H1 (cell line): Measurements from ENCODE around the gene ZNF462.

Experiments used
- EGR1 ChIP-seq: IDR thresholded peaks from 2 replicates; pipeline ENCODE4 v1.6.1; 2011; ENCODE audit warnings: low read depth, low read length, borderline replicate concordance
- GTF2F1 ChIP-seq: IDR thresholded peaks from 2 replicates; pipeline ENCODE4 v1.6.1; 2012; ENCODE audit warnings: low read depth, low read length, improper control_type of control experiment, borderline replicate concordance
- HDAC2 ChIP-seq, 2 experiments: fragments of 300-600 bp in 1 of 2; sonication (generic) in 1 of 2; IDR thresholded peaks; 2 replicates each; pipeline ENCODE4 v1.6.1; 2011 to 2012; ENCODE audit warnings: low read depth in 2 of 2, low read length in 2 of 2, mild to moderate bottlenecking in 2 of 2, moderate library complexity in 2 of 2, borderline replicate concordance in 1 of 2, inconsistent platforms in 1 of 2
- JUN ChIP-seq: IDR thresholded peaks from 2 replicates; pipeline ENCODE4 v1.6.1; 2011; ENCODE audit warnings: low read depth, mild to moderate bottlenecking, improper control_type of control experiment, low read length
- JUND ChIP-seq: IDR thresholded peaks from 2 replicates; pipeline ENCODE4 v1.6.1; 2011; ENCODE audit warnings: mild to moderate bottlenecking, improper control_type of control experiment, low read length
- PHF8 ChIP-seq: fragments of 200-600 bp; sonication (generic); conservative IDR thresholded peaks from 2 replicates; pipeline ENCODE4 v1.7.1; 2012; ENCODE audit warnings: low read depth, mild to moderate bottlenecking, inconsistent platforms, low read length, moderate library complexity
- POLR2A ChIP-seq, 2 experiments: IDR thresholded peaks; 1 replicate in 1 of 2; 2 replicates in 1 of 2; pipeline ENCODE4 v1.6.1; 2011; ENCODE audit warnings: low read depth in 2 of 2, low read length in 2 of 2, mild to moderate bottlenecking in 2 of 2; ENCODE audit errors: control extremely low read depth in 1 of 2
- POLR2AphosphoS5 ChIP-seq: IDR thresholded peaks from 2 replicates; pipeline ENCODE4 v1.6.1; 2011; ENCODE audit warnings: low read depth, low read length
- RAD21 ChIP-seq, 2 experiments: IDR thresholded peaks in 1 of 2; conservative IDR thresholded peaks in 1 of 2; 2 replicates each; pipeline ENCODE4 v1.6.1; 2011; ENCODE audit warnings: low read depth in 2 of 2, low read length in 2 of 2, improper control_type of control experiment in 1 of 2, inconsistent platforms in 1 of 2, mild to moderate bottlenecking in 1 of 2, moderate library complexity in 1 of 2
- TCF12 ChIP-seq: IDR thresholded peaks from 2 replicates; pipeline ENCODE4 v1.6.1; 2011; ENCODE audit warnings: low read depth, mild to moderate bottlenecking, low read length
- YY1 ChIP-seq: IDR thresholded peaks from 2 replicates; pipeline ENCODE4 v1.6.1; 2011; ENCODE audit warnings: low read depth, mild to moderate bottlenecking, low read length
- TF ChIP-seq, protein P1 (sequence below), 3 experiments: IDR thresholded peaks; 1 replicate in 2 of 3; 2 replicates in 1 of 3; pipeline versions ENCODE4 v1.5.1 to v1.6.1; 2011; ENCODE audit warnings: low read length in 3 of 3, mild to moderate bottlenecking in 3 of 3, inconsistent platforms in 2 of 3, low read depth in 1 of 3, moderate library complexity in 1 of 3; ENCODE audit not compliant: insufficient read depth in 1 of 3; ENCODE audit errors: control extremely low read depth in 1 of 3
- TF ChIP-seq, protein P2 (sequence below): IDR thresholded peaks from 2 replicates; pipeline ENCODE4 v1.6.1; 2012; ENCODE audit warnings: inconsistent platforms
- TF ChIP-seq, protein P3 (sequence below): IDR thresholded peaks from 2 replicates; pipeline ENCODE4 v1.6.1; 2011; ENCODE audit warnings: low read length, improper control_type of control experiment

DNA sequence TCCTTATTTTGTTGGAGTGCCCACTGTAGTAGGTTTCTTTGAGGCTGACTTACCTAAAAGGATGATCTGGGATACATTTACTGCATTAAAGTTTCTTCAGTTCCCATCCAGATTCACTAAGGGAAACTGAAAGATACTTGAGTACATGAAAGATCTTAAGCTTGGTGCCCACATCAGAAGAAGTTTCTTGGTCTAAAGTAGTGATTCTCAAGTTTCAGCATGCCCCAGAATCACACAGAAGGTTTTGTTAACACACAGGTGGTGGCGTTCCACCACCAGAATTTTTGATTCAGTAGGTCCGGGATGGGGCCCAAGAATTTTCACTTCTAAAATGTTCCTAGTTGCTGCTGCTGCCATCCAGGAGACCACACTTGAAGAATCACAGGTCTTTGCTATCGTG, 171.0 kb downstream of the ZNF462 start:
- TF ChIP-seq, protein P1, sequence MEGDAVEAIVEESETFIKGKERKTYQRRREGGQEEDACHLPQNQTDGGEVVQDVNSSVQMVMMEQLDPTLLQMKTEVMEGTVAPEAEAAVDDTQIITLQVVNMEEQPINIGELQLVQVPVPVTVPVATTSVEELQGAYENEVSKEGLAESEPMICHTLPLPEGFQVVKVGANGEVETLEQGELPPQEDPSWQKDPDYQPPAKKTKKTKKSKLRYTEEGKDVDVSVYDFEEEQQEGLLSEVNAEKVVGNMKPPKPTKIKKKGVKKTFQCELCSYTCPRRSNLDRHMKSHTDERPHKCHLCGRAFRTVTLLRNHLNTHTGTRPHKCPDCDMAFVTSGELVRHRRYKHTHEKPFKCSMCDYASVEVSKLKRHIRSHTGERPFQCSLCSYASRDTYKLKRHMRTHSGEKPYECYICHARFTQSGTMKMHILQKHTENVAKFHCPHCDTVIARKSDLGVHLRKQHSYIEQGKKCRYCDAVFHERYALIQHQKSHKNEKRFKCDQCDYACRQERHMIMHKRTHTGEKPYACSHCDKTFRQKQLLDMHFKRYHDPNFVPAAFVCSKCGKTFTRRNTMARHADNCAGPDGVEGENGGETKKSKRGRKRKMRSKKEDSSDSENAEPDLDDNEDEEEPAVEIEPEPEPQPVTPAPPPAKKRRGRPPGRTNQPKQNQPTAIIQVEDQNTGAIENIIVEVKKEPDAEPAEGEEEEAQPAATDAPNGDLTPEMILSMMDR (IDR thresholded peaks at IDR 0.05; ENCODE audit: control extremely low read depth in 1 of 3, insufficient read depth in 1 of 3, low read depth in 1 of 3, low read length in 3 of 3): no peak
- no peak for TF ChIP-seq POLR2A (IDR thresholded peaks at IDR 0.05; ENCODE audit: control extremely low read depth in 1 of 2, low read depth in 2 of 2, low read length in 2 of 2)
- no peak for TF ChIP-seq JUN
- TF ChIP-seq, protein P2, sequence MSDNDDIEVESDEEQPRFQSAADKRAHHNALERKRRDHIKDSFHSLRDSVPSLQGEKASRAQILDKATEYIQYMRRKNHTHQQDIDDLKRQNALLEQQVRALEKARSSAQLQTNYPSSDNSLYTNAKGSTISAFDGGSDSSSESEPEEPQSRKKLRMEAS: no peak
- TF ChIP-seq, protein P3, sequence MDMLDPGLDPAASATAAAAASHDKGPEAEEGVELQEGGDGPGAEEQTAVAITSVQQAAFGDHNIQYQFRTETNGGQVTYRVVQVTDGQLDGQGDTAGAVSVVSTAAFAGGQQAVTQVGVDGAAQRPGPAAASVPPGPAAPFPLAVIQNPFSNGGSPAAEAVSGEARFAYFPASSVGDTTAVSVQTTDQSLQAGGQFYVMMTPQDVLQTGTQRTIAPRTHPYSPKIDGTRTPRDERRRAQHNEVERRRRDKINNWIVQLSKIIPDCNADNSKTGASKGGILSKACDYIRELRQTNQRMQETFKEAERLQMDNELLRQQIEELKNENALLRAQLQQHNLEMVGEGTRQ: no peak
- TF ChIP-seq POLR2AphosphoS5: no peak
- TF ChIP-seq HDAC2 (IDR thresholded peaks at IDR 0.05; ENCODE audit: borderline replicate concordance in 1 of 2, low read depth in 2 of 2, low read length in 2 of 2): no peak
- no peak for TF ChIP-seq EGR1
- no peak for TF ChIP-seq RAD21 (IDR thresholded peaks at IDR 0.05 in 1 of 2, conservative IDR thresholded peaks at IDR 0.05 in 1 of 2; ENCODE audit: low read depth in 2 of 2, low read length in 2 of 2)
- no peak for TF ChIP-seq TCF12
- no peak for TF ChIP-seq GTF2F1
- no peak for TF ChIP-seq YY1
- no peak for TF ChIP-seq JUND
- TF ChIP-seq PHF8: no peak
